ENCODE results near the gene SLC9A4. TPM values are rescaled to one million over a fixed set of nuclear protein-coding genes. Genes with fewer than 3 reads are reported as not detected.

SLC9A4 gene
- total and polyA plus RNA-seq, 4 donors: 0.06 to 0.09 TPM; not detected in 2

GRCh38 chr2:102439065-102439695 lies 33.8 kb upstream of the SLC9A4 start:
- peaks cover 0 to 3% (median 0%) of the 10 kb centered on the region in 5 donors for H3K4me1 ChIP-seq (ENCODE audit: control insufficient read depth in 5 of 5, insufficient read depth in 5 of 5, low read length in 5 of 5)
- no peaks in the 10 kb centered on the region for H3K9me3 ChIP-seq (ENCODE audit: control insufficient read depth in 4 of 4, insufficient read depth in 3 of 4, low read length in 3 of 4)
- DNase-seq (peak in 2 of 3 donors; percentile 26 to 48), ATAC-seq (ENCODE audit: insufficient read depth, low FRiP score) (no peak)
- H3K9ac ChIP-seq (ENCODE audit: insufficient read depth in 1 of 2, low read length in 2 of 2): no peak overlapping the region
- H3K4me3 ChIP-seq: no peak overlapping the region
- H3K27ac ChIP-seq (ENCODE audit: low read depth in 1 of 2, low read length in 1 of 2): no peak overlapping the region
- H3K36me3 ChIP-seq (ENCODE audit: control insufficient read depth in 4 of 4, insufficient read depth in 4 of 4, low read length in 4 of 4): peaks cover 0 to 1% (median 0%) of the 10 kb centered on the region in 4 donors
- TF ChIP-seq CTCF (IDR thresholded peaks at IDR 0.05; ENCODE audit: control extremely low read depth, extremely low read depth): no peak
- WGBS, 2 donors: 68 to 76% methylated on average over 6 of the region's 6 CpGs
- H3K27me3 ChIP-seq (ENCODE audit: control insufficient read depth in 3 of 3, insufficient read depth in 3 of 3, low read length in 2 of 3): no peaks in the 10 kb centered on the region

- peak; percentile 77 for TF ChIP-seq CTCF (IDR thresholded peaks at IDR 0.05; ENCODE audit: control extremely low read depth, extremely low read depth)
- 23 to 26% methylated on average over 13 of the region's 13 CpGs for WGBS, 2 donors
- peak; percentile 25 to 58 (median 51) for DNase-seq
Observed at GRCh38 chr2:102442967-102443828, 29.8 kb upstream of the SLC9A4 start.

GRCh38 chr2:102444233-102444632 lies 28.8 kb upstream of the SLC9A4 start:
- DNase-seq (no peak), ATAC-seq (ENCODE audit: insufficient read depth, low FRiP score) (no peak)
- Histone ChIP-seq H3K9ac (ENCODE audit: insufficient read depth in 1 of 2, low read length in 2 of 2) (no peak overlapping the region), H3K4me3 (no peak overlapping the region), H3K36me3 (ENCODE audit: control insufficient read depth in 4 of 4, insufficient read depth in 4 of 4, low read length in 4 of 4) (peaks cover 0 to 1% (median 0%) of the 10 kb centered on the region in 4 donors), H3K27me3 (ENCODE audit: control insufficient read depth in 3 of 3, insufficient read depth in 3 of 3, low read length in 2 of 3) (no peaks in the 10 kb centered on the region), H3K27ac (ENCODE audit: low read depth in 1 of 2, low read length in 1 of 2) (no peak overlapping the region), H3K4me1 (ENCODE audit: control insufficient read depth in 5 of 5, insufficient read depth in 5 of 5, low read length in 5 of 5) (peaks cover 0 to 3% (median 0%) of the 10 kb centered on the region in 5 donors), H3K9me3 (ENCODE audit: control insufficient read depth in 4 of 4, insufficient read depth in 3 of 4, low read length in 3 of 4) (no peaks in the 10 kb centered on the region)
- 75 to 95% methylated on average over 3 of the region's 3 CpGs for WGBS, 2 donors
- TF ChIP-seq CTCF (IDR thresholded peaks at IDR 0.05; ENCODE audit: control extremely low read depth, extremely low read depth): no peak

More at GRCh38 chr2:102442967-102443828, 29.8 kb upstream of the SLC9A4 start:
- H3K27me3 ChIP-seq (ENCODE audit: control insufficient read depth in 3 of 3, insufficient read depth in 3 of 3, low read length in 2 of 3): no peaks in the 10 kb centered on the region
- ATAC-seq (ENCODE audit: insufficient read depth, low FRiP score): no peak
- H3K9me3 ChIP-seq (ENCODE audit: control insufficient read depth in 4 of 4, insufficient read depth in 3 of 4, low read length in 3 of 4): no peaks in the 10 kb centered on the region
- H3K27ac ChIP-seq (ENCODE audit: low read depth in 1 of 2, low read length in 1 of 2): no peak overlapping the region
- no peak overlapping the region for H3K9ac ChIP-seq (ENCODE audit: insufficient read depth in 1 of 2, low read length in 2 of 2)
- H3K36me3 ChIP-seq (ENCODE audit: control insufficient read depth in 4 of 4, insufficient read depth in 4 of 4, low read length in 4 of 4): peaks cover 0 to 1% (median 0%) of the 10 kb centered on the region in 4 donors
- H3K4me1 ChIP-seq (ENCODE audit: control insufficient read depth in 5 of 5, insufficient read depth in 5 of 5, low read length in 5 of 5): peaks cover 0 to 3% (median 0%) of the 10 kb centered on the region in 5 donors
- H3K4me3 ChIP-seq: no peak overlapping the region
